ENCODE measurements around the gene GRIK5. TPM values are rescaled to one million over a fixed set of nuclear protein-coding genes. Genes with fewer than 3 reads are reported as not detected.
"Not testable (repeated sequence)": the region's sequence is repeated elsewhere in the genome, so short reads cannot be mapped to it uniquely, and the experiment has no call there.

Gene GRIK5
- total RNA-seq, 2 donors from 2014 or later, result 3.5 to 4.0 TPM

GRCh38 chr19:42018503-42019193 lies 51.4 kb downstream of the GRIK5 start:
- ATAC-seq (no peak), DNase-seq (ENCODE audit: low spot score in 2 of 2) (no peak)
- no peaks in the 10 kb centered on the region for H3K9me3 Mint-ChIP-seq
- H3K27ac Mint-ChIP-seq, result no peak overlapping the region
- H3K36me3 Mint-ChIP-seq, result no peaks in the 10 kb centered on the region

GRCh38 chr19:42017040-42017439 lies 53.0 kb downstream of the GRIK5 start:
- no peaks in the 10 kb centered on the region for H3K36me3 Mint-ChIP-seq
- ATAC-seq (no peak), DNase-seq (ENCODE audit: low spot score in 2 of 2) (no peak)
- no peak overlapping the region for H3K27ac Mint-ChIP-seq
- no peaks in the 10 kb centered on the region for H3K9me3 Mint-ChIP-seq

GRCh38 chr19:42012747-42013146 lies 57.3 kb downstream of the GRIK5 start:
- not testable (repeated sequence) for H3K9me3 Mint-ChIP-seq; H3K27ac Mint-ChIP-seq; ATAC-seq; DNase-seq (ENCODE audit: low spot score in 2 of 2); H3K36me3 Mint-ChIP-seq

GRCh38 chr19:42010245-42011126 lies 59.5 kb downstream of the GRIK5 start:
- H3K9me3 Mint-ChIP-seq, result no peaks in the 10 kb centered on the region
- no peak overlapping the region for H3K27ac Mint-ChIP-seq
- ATAC-seq, result no peak
- no peak for DNase-seq (ENCODE audit: low spot score in 2 of 2)
- H3K36me3 Mint-ChIP-seq, result no peaks in the 10 kb centered on the region

- no peaks in the 10 kb centered on the region for H3K9me3 Mint-ChIP-seq
- no peaks in the 10 kb centered on the region for H3K36me3 Mint-ChIP-seq
- DNase-seq (ENCODE audit: low spot score in 2 of 2) (no peak), ATAC-seq (no peak)
- no peak overlapping the region for H3K27ac Mint-ChIP-seq
Observed at GRCh38 chr19:42006569-42006968, 63.4 kb downstream of the GRIK5 start.

- ATAC-seq, result no peak
- Mint-ChIP-seq H3K36me3 (no peaks in the 10 kb centered on the region), H3K9me3 (no peaks in the 10 kb centered on the region), H3K27ac (no peak overlapping the region)
- DNase-seq (ENCODE audit: low spot score in 2 of 2), result no peak
Observed at GRCh38 chr19:42005504-42005903, 64.5 kb downstream of the GRIK5 start.

GRCh38 chr19:42003506-42004294 lies 66.3 kb downstream of the GRIK5 start:
- Mint-ChIP-seq H3K36me3 (peaks cover 0 to 5% of the 10 kb centered on the region in 2 donors), H3K27ac (no peak overlapping the region), H3K9me3 (no peaks in the 10 kb centered on the region)
- no peak for ATAC-seq
- DNase-seq (ENCODE audit: low spot score in 2 of 2), result no peak

- peaks cover 0 to 15% of the 10 kb centered on the region in 2 donors for H3K36me3 Mint-ChIP-seq
- DNase-seq (ENCODE audit: low spot score in 2 of 2), result no peak
- no peak for ATAC-seq
- H3K9me3 Mint-ChIP-seq, result no peaks in the 10 kb centered on the region
- no peak overlapping the region for H3K27ac Mint-ChIP-seq
Observed at GRCh38 chr19:41999878-42000208, 70.2 kb downstream of the GRIK5 start.

- ATAC-seq, result no peak
- DNase-seq (ENCODE audit: low spot score in 2 of 2), result no peak
Observed at GRCh38 chr19:41999071-41999877, 70.7 kb downstream of the GRIK5 start.

GRCh38 chr19:41998246-41999020 lies 71.6 kb downstream of the GRIK5 start:
- DNase-seq (ENCODE audit: low spot score in 2 of 2) (peak in 1 of 2 donors; percentile 79), ATAC-seq (peak; percentile 11 to 43)
- H3K27ac Mint-ChIP-seq, result no peak overlapping the region
- H3K36me3 Mint-ChIP-seq, result peaks cover 0 to 15% of the 10 kb centered on the region in 2 donors
- H3K9me3 Mint-ChIP-seq, result no peaks in the 10 kb centered on the region

More at GRCh38 chr19:41999071-41999877, 70.7 kb downstream of the GRIK5 start:
- peak overlapping the region in 1 of 2 donors; percentile 40 for H3K27ac Mint-ChIP-seq
- H3K9me3 Mint-ChIP-seq, result no peaks in the 10 kb centered on the region
- peaks cover 0 to 15% of the 10 kb centered on the region in 2 donors for H3K36me3 Mint-ChIP-seq

GRCh38 chr19:41997851-41998229 lies 72.2 kb downstream of the GRIK5 start:
- no peaks in the 10 kb centered on the region for H3K9me3 Mint-ChIP-seq
- no peak overlapping the region for H3K27ac Mint-ChIP-seq
- ATAC-seq (no peak), DNase-seq (ENCODE audit: low spot score in 2 of 2) (no peak)
- peaks cover 0 to 15% of the 10 kb centered on the region in 2 donors for H3K36me3 Mint-ChIP-seq

- Mint-ChIP-seq H3K9me3 (no peaks in the 10 kb centered on the region), H3K27ac (no peak overlapping the region), H3K36me3 (peaks cover 0 to 15% of the 10 kb centered on the region in 2 donors)
- peak in 1 of 2 donors; percentile 64 for DNase-seq (ENCODE audit: low spot score in 2 of 2)
- ATAC-seq, result peak; percentile 19 to 36
Observed at GRCh38 chr19:41997121-41997850, 72.7 kb downstream of the GRIK5 start.

- Mint-ChIP-seq H3K9me3 (no peaks in the 10 kb centered on the region), H3K36me3 (peaks cover 0 to 15% of the 10 kb centered on the region in 2 donors), H3K27ac (no peak overlapping the region)
- no peak for DNase-seq (ENCODE audit: low spot score in 2 of 2)
- ATAC-seq, result no peak
Observed at GRCh38 chr19:41995959-41996797, 73.8 kb downstream of the GRIK5 start.

Data from activated naive CD4-positive, alpha-beta T cell treated with anti-CD3 and anti-CD28 coated beads, Interleukin-2, amount 50 U/mL, for 72 hours (primary cell).